ENCODE data around the gene EGFR. TPM values are rescaled to one million over a fixed set of nuclear protein-coding genes. Genes with fewer than 3 reads are reported as not detected.

Gene EGFR
- polyA plus RNA-seq, 1 donor from 2014 or later = 0.22 TPM

- H2AFZ ChIP-seq (ENCODE audit: low read depth, low read length) = no peak overlapping the region
- H3K27me3 ChIP-seq (ENCODE audit: insufficient read depth, low read depth, low read length) = no peaks in the 10 kb centered on the region
- no peak overlapping the region for H3K9ac ChIP-seq (ENCODE audit: low read length)
- no peaks in the 10 kb centered on the region for H3K9me3 ChIP-seq (ENCODE audit: low read length)
- no peak overlapping the region for H3K27ac ChIP-seq (ENCODE audit: low read length)
- no peak overlapping the region for H3K4me2 ChIP-seq (ENCODE audit: low read length)
- H3F3A ChIP-seq (ENCODE audit: insufficient read depth, low read length, poor library complexity, severe bottlenecking) = no peaks in the 10 kb centered on the region
- TF ChIP-seq MXI1 (conservative IDR thresholded peaks at IDR 0.05; ENCODE audit: poor library complexity, severe bottlenecking) (no peak), POLR2AphosphoS5 (IDR thresholded peaks at IDR 0.05) (no peak), EP300 (conservative IDR thresholded peaks at IDR 0.05; ENCODE audit: poor library complexity, severe bottlenecking) (no peak), RAD21 (conservative IDR thresholded peaks at IDR 0.05) (no peak), SMC3 (conservative IDR thresholded peaks at IDR 0.05; ENCODE audit: poor library complexity) (no peak), CTCF (IDR thresholded peaks at IDR 0.05; ENCODE audit: poor library complexity, severe bottlenecking) (no peak), EZH2 (IDR thresholded peaks at IDR 0.05; ENCODE audit: borderline replicate concordance, insufficient read depth, low read length, poor library complexity, severe bottlenecking) (no peak), REST (IDR thresholded peaks at IDR 0.05; ENCODE audit: borderline replicate concordance) (no peak), TAF1 (IDR thresholded peaks at IDR 0.05; ENCODE audit: low read depth) (no peak)
- no peaks in the 10 kb centered on the region for H4K20me1 ChIP-seq (ENCODE audit: insufficient read depth)
- no peak overlapping the region for H3K4me3 ChIP-seq (ENCODE audit: low read length)
- no peaks in the 10 kb centered on the region for H3K36me3 ChIP-seq (ENCODE audit: insufficient read depth, low read length)
- no peaks in the 10 kb centered on the region for H3K9me2 ChIP-seq (ENCODE audit: insufficient read depth, low read length)
- H3K79me2 ChIP-seq (replicated peaks; ENCODE audit: insufficient read depth, low read length) = no peaks in the 10 kb centered on the region
Measured at GRCh38 chr7:55113760-55114540, 95.1 kb downstream of the EGFR start.

DNA sequence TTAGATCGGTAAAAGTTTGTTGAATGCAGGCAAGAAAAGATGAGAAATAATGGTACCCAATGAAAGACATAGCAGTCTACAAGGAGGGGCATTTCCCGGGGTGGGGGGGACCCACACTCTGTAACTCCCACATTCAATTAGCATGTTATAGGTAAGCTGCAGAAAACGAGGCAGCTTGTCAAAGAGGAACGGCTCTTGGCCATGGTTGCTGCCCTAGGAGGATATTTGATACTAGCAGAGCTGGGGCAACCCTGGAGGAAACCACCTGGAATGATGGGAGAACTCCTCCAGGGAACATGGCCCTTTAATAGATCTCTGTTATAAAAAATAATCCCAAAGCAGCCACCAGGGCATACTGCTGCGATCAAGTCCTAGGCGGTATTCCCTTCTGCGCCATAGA is 98.5 kb downstream of the EGFR start:
- Histone ChIP-seq H3K4me2 (ENCODE audit: low read length) (no peak overlapping the region), H2AFZ (ENCODE audit: low read depth, low read length) (no peak overlapping the region), H3K4me3 (ENCODE audit: low read length) (no peak overlapping the region), H3F3A (ENCODE audit: insufficient read depth, low read length, poor library complexity, severe bottlenecking) (no peaks in the 10 kb centered on the region), H3K27ac (ENCODE audit: low read length) (no peak overlapping the region), H3K9me3 (ENCODE audit: low read length) (no peaks in the 10 kb centered on the region), H3K36me3 (ENCODE audit: insufficient read depth, low read length) (no peaks in the 10 kb centered on the region), H4K20me1 (ENCODE audit: insufficient read depth) (no peaks in the 10 kb centered on the region), H3K79me2 (replicated peaks; ENCODE audit: insufficient read depth, low read length) (no peaks in the 10 kb centered on the region), H3K9me2 (ENCODE audit: insufficient read depth, low read length) (no peaks in the 10 kb centered on the region), H3K9ac (ENCODE audit: low read length) (no peak overlapping the region), H3K27me3 (ENCODE audit: insufficient read depth, low read depth, low read length) (no peaks in the 10 kb centered on the region)
- TF ChIP-seq TAF1 (IDR thresholded peaks at IDR 0.05; ENCODE audit: low read depth) (no peak), REST (IDR thresholded peaks at IDR 0.05; ENCODE audit: borderline replicate concordance) (no peak), RAD21 (conservative IDR thresholded peaks at IDR 0.05) (no peak), POLR2AphosphoS5 (IDR thresholded peaks at IDR 0.05) (no peak), EZH2 (IDR thresholded peaks at IDR 0.05; ENCODE audit: borderline replicate concordance, insufficient read depth, low read length, poor library complexity, severe bottlenecking) (no peak), EP300 (conservative IDR thresholded peaks at IDR 0.05; ENCODE audit: poor library complexity, severe bottlenecking) (no peak), CTCF (IDR thresholded peaks at IDR 0.05; ENCODE audit: poor library complexity, severe bottlenecking) (no peak), SMC3 (conservative IDR thresholded peaks at IDR 0.05; ENCODE audit: poor library complexity) (no peak), MXI1 (conservative IDR thresholded peaks at IDR 0.05; ENCODE audit: poor library complexity, severe bottlenecking) (no peak)

Data from neural cell (in vitro differentiated cells).